Transverse colon (tissue), 4 donors: ENCODE measurements around the gene CLCN1. TPM values are rescaled to one million over a fixed set of nuclear protein-coding genes. Genes with fewer than 3 reads are reported as not detected.

Experiments
- DNase-seq: peaks from one replicate; pipeline ENCODE4 v3.0.0-alpha.2; 2019
- H3K27ac ChIP-seq, 4 donors: fragments of 200-600 bp; sonication (generic); 2 replicates each; pipeline ENCODE4 v1.5.1; 2016 to 2018; ENCODE audit warnings: inconsistent platforms in 4 of 4
- H3K27me3 ChIP-seq: fragments of 200-600 bp; sonication (generic); 2 replicates; pipeline ENCODE4 v1.5.1; 2017; ENCODE audit warnings: inconsistent platforms
- H3K36me3 ChIP-seq, 4 donors: fragments of 200-600 bp; sonication (generic); 2 replicates each; pipeline ENCODE4 v1.5.1; 2017 to 2019; ENCODE audit warnings: inconsistent platforms in 4 of 4
- H3K4me1 ChIP-seq, 4 donors: fragments of 200-600 bp; sonication (generic); 2 replicates each; pipeline ENCODE4 v1.5.1; 2017 to 2020; ENCODE audit warnings: inconsistent platforms in 4 of 4
- H3K4me3 ChIP-seq, 4 donors: fragments of 200-600 bp; sonication (generic); 1 replicate in 1 of 4; 2 replicates in 3 of 4; pipeline versions ENCODE4 v1.5.1 to v1.6.1; 2017 to 2019; ENCODE audit warnings: inconsistent platforms in 4 of 4
- H3K9me3 ChIP-seq, 2 donors: fragments of 200-600 bp; sonication (generic); 2 replicates each; pipeline ENCODE4 v1.5.1; 2017 to 2019; ENCODE audit warnings: inconsistent platforms in 2 of 2
- EP300 ChIP-seq: sonication (generic); formaldehyde crosslinking; IDR thresholded peaks from one replicate; pipeline ENCODE4 v1.6.1; 2017; ENCODE audit warnings: antibody characterized with exemption, low read depth
- POLR2A ChIP-seq: fragments of 450-650 bp; IDR thresholded peaks from one replicate; pipeline ENCODE4 v1.6.1; 2016; ENCODE audit warnings: antibody characterized with exemption, mild to moderate bottlenecking, moderate library complexity
- POLR2AphosphoS5 ChIP-seq, 3 donors: sonication (generic); formaldehyde crosslinking; IDR thresholded peaks; one replicate each; pipeline ENCODE4 v1.6.1; 2016; ENCODE audit warnings: antibody characterized with exemption in 3 of 3
- WGBS, 2 donors: methylation state at CpG; one replicate each; pipeline ENCODE4 v1.1.5; 2018; ENCODE audit warnings: low coverage in 1 of 2; 5-methylcytosine and 5-hydroxymethylcytosine counted together
- in situ Hi-C, 4 donors: fragments of 200-750 bp; cut with MboI; loops; one replicate each; pipeline versions ENCODE4 v1.15.0 to v1.15.1; 2017; ENCODE audit warnings: low sequenced_read_pairs in 3 of 4, low pct_ligation_motif_present in 1 of 4, low pct_unique_long_range_greater_than_20kb in 1 of 4
- intact Hi-C: fragments of 100-400 bp; cut with DNase I; formaldehyde crosslinking; loops from one replicate; pipeline ENCODE4 v1.15.1; 2023; ENCODE audit warnings: low total_unique reads
- total RNA-seq, 4 donors: library from RNA; depleted of rRNA; stranded (reverse); fragments of >200 nt; gene quantifications; one replicate each; pipeline ENCODE4 v1.1.0, GENCODE V29; 2016
- TF ChIP-seq, protein P1 (sequence below), 5 experiments: fragments of 200-600 bp in 3 of 5; fragments of 450-650 bp in 2 of 5; sonication (generic) in 3 of 5; IDR thresholded peaks; 1 replicate in 2 of 5; 2 replicates in 3 of 5; pipeline ENCODE4 v1.5.1; 2016 to 2017; ENCODE audit warnings: antibody characterized with exemption in 5 of 5, inconsistent platforms in 3 of 5, mild to moderate bottlenecking in 2 of 5, moderate library complexity in 1 of 5

CLCN1 gene
- total RNA-seq, 4 donors from 2014 or later = not detected

GRCh38 chr7:143372070-143372469 is 56.2 kb downstream of the CLCN1 start:
- no peaks in the 10 kb centered on the region for H3K9me3 ChIP-seq
- DNase-seq = peak; percentile 81
- in situ Hi-C loops (no loop called here), intact Hi-C loops (no loop called here)
- H3K4me1 ChIP-seq = peaks cover 0 to 63% (median 25%) of the 10 kb centered on the region in 4 donors
- H3K27me3 ChIP-seq = no peaks in the 10 kb centered on the region
- 23 to 24% methylated on average over 4 of the region's 4 CpGs for WGBS, 2 donors
- H3K4me3 ChIP-seq = no peak overlapping the region
- H3K27ac ChIP-seq = peak overlapping the region; percentile 15 to 58 (median 36)
- no peaks in the 10 kb centered on the region for H3K36me3 ChIP-seq
- TF ChIP-seq POLR2A = no peak
- TF ChIP-seq, protein P1, sequence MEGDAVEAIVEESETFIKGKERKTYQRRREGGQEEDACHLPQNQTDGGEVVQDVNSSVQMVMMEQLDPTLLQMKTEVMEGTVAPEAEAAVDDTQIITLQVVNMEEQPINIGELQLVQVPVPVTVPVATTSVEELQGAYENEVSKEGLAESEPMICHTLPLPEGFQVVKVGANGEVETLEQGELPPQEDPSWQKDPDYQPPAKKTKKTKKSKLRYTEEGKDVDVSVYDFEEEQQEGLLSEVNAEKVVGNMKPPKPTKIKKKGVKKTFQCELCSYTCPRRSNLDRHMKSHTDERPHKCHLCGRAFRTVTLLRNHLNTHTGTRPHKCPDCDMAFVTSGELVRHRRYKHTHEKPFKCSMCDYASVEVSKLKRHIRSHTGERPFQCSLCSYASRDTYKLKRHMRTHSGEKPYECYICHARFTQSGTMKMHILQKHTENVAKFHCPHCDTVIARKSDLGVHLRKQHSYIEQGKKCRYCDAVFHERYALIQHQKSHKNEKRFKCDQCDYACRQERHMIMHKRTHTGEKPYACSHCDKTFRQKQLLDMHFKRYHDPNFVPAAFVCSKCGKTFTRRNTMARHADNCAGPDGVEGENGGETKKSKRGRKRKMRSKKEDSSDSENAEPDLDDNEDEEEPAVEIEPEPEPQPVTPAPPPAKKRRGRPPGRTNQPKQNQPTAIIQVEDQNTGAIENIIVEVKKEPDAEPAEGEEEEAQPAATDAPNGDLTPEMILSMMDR (IDR thresholded peaks at IDR 0.05) = no peak
- no peak for TF ChIP-seq POLR2AphosphoS5 (IDR thresholded peaks at IDR 0.05)
- no peak for TF ChIP-seq EP300

DNA sequence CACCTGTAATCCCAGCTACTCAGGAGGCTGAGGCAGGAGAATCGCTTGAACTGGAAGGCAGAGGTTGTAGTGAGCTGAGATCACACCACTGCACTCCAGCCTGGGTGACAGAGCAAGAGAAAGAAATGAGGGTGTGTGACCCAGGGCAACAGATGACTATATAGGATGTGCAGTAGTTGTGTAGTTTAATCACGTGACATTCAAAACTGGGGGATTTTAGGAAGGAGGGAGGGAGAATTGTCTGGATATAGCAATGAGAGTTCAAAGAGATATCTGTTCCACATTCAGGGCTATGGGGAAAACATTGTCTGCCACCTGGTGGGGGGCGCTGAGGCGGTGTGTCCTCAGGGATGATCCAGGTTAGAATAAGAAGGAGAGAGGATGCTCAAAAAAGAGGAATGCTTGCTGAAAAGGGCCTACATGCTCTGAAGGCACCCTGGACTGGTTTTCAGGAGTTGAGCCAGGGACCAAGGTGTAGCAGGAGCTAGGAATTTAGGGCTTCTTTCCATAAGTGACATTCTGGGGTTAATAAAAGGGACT is 57.4 kb downstream of the CLCN1 start:
- intact Hi-C loops = no loop called here
- no peak overlapping the region for H3K27ac ChIP-seq
- no peaks in the 10 kb centered on the region for H3K27me3 ChIP-seq
- 88 to 90% methylated on average over 3 to 4 of the region's 4 CpGs for WGBS, 2 donors
- H3K36me3 ChIP-seq = no peaks in the 10 kb centered on the region
- no peaks in the 10 kb centered on the region for H3K9me3 ChIP-seq
- peaks cover 0 to 56% (median 19%) of the 10 kb centered on the region in 4 donors for H3K4me1 ChIP-seq
- in situ Hi-C loops = no loop called here
- H3K4me3 ChIP-seq = no peak overlapping the region
- no peak for DNase-seq
- TF ChIP-seq POLR2A = no peak
- no peak for TF ChIP-seq EP300
- no peak for TF ChIP-seq POLR2AphosphoS5 (IDR thresholded peaks at IDR 0.05)
- TF ChIP-seq, protein P1 (IDR thresholded peaks at IDR 0.05) = no peak

DNA sequence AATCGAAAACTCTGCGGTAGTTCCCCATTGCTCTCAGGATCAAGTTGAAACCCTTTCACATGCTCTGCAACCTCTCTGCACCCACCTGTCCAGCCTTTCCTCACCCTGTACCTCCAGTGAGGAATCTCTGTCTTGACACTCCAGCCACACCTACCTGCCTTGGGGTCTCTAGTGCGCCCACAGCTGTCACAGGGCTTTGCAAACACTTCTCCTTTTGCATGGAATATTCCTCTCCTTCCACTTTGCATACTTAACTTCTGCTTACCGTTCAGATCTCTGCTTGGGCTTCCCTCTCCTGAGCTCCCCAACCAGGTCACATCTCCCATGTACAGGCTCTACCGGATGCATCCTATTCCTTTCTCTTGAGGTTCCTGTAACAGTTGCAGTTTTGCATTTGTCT is 58.6 kb downstream of the CLCN1 start:
- TF ChIP-seq EP300 (no peak), POLR2AphosphoS5 (IDR thresholded peaks at IDR 0.05) (no peak), POLR2A (no peak)
- TF ChIP-seq, protein P1 (IDR thresholded peaks at IDR 0.05) = no peak
- 77 to 87% methylated on average over 5 of the region's 5 CpGs for WGBS, 2 donors
- no peak for DNase-seq
- H3K9me3 ChIP-seq = no peaks in the 10 kb centered on the region
- H3K27me3 ChIP-seq = no peaks in the 10 kb centered on the region
- H3K36me3 ChIP-seq = no peaks in the 10 kb centered on the region
- peaks cover 10 to 55% (median 20%) of the 10 kb centered on the region in 4 donors for H3K4me1 ChIP-seq
- H3K4me3 ChIP-seq = no peak overlapping the region
- in situ Hi-C loops = no loop called here
- intact Hi-C loops = no loop called here
- no peak overlapping the region for H3K27ac ChIP-seq

GRCh38 chr7:143375298-143376034 is 59.6 kb downstream of the CLCN1 start:
- no peaks in the 10 kb centered on the region for H3K27me3 ChIP-seq
- no peaks in the 10 kb centered on the region for H3K9me3 ChIP-seq
- no peak for TF ChIP-seq POLR2A
- TF ChIP-seq, protein P1 (IDR thresholded peaks at IDR 0.05) = no peak
- no peak for TF ChIP-seq POLR2AphosphoS5 (IDR thresholded peaks at IDR 0.05)
- no peak for TF ChIP-seq EP300
- 83 to 87% methylated on average over 2 to 7 of the region's 7 CpGs for WGBS, 2 donors
- H3K36me3 ChIP-seq = no peaks in the 10 kb centered on the region
- H3K4me3 ChIP-seq = no peak overlapping the region
- no peak for DNase-seq
- in situ Hi-C loops (no loop called here), intact Hi-C loops (no loop called here)
- H3K27ac ChIP-seq = peak overlapping the region; percentile 26 to 97 (median 67)
- peaks cover 14 to 51% (median 18%) of the 10 kb centered on the region in 4 donors for H3K4me1 ChIP-seq
